ENCODE data around the gene SLC51B. TPM values are rescaled to one million over a fixed set of nuclear protein-coding genes. Genes with fewer than 3 reads are reported as not detected.
"Not testable (repeated sequence)": the region's sequence is repeated elsewhere in the genome, so short reads cannot be mapped to it uniquely, and the experiment has no call there.

The SLC51B gene
- total RNA-seq = 0.26 TPM in 1 of 2 replicates, not detected in the other
- not detected for polyA plus RNA-seq (2012)

GRCh38 chr15:65044724-65045481 lies at the start of gene SLC51B:
Gene SLC51B (plus strand): TSS chr15:65045387. CDS start chr15:65050005, 4,618 bp downstream.
- DNase-seq (ENCODE audit: low read depth) = peak; percentile 86

- DNase-seq (ENCODE audit: low read depth) = no peak
These were observed 48.1 kb upstream of the SLC51B start for GRCh38 chr15:64997066-64997465.

- no peak for DNase-seq (ENCODE audit: low read depth)
These were observed 47.3 kb upstream of the SLC51B start for GRCh38 chr15:64997745-64998375.

- DNase-seq (ENCODE audit: low read depth) = no peak
These were observed 40.2 kb upstream of the SLC51B start for GRCh38 chr15:65004993-65005392.

GRCh38 chr15:65006876-65007275 lies 38.3 kb upstream of the SLC51B start:
- DNase-seq (ENCODE audit: low read depth) = no peak

GRCh38 chr15:65008983-65009382 lies 36.2 kb upstream of the SLC51B start:
- DNase-seq (ENCODE audit: low read depth) = peak; percentile 27

- DNase-seq (ENCODE audit: low read depth) = not testable (repeated sequence)
These were observed 34.0 kb upstream of the SLC51B start for GRCh38 chr15:65011198-65011597.

- no peak for DNase-seq (ENCODE audit: low read depth)
These were observed 24.8 kb upstream of the SLC51B start for GRCh38 chr15:65020419-65020818.

- no peak for DNase-seq (ENCODE audit: low read depth)
These were observed 23.7 kb upstream of the SLC51B start for GRCh38 chr15:65021488-65021887.

- no peak for DNase-seq (ENCODE audit: low read depth)
These were observed 18.4 kb upstream of the SLC51B start for GRCh38 chr15:65026756-65027155.

GRCh38 chr15:65027593-65027992 lies 17.6 kb upstream of the SLC51B start:
- no peak for DNase-seq (ENCODE audit: low read depth)

- no peak for DNase-seq (ENCODE audit: low read depth)
These were observed 16.8 kb upstream of the SLC51B start for GRCh38 chr15:65028338-65028737.

GRCh38 chr15:65028921-65029735 lies 16.1 kb upstream of the SLC51B start, which contains the start of gene MTFMT:
Gene MTFMT (minus strand): TSS chr15:65029639. CDS start chr15:65029613, 26 bp downstream.
- DNase-seq (ENCODE audit: low read depth) = peak; percentile 90

- DNase-seq (ENCODE audit: low read depth) = no peak
These were observed 15.4 kb upstream of the SLC51B start for GRCh38 chr15:65029736-65030208.

GRCh38 chr15:65032801-65033537 lies 12.2 kb upstream of the SLC51B start:
- peak; percentile 78 for DNase-seq (ENCODE audit: low read depth)

- peak; percentile 49 for DNase-seq (ENCODE audit: low read depth)
These were observed 11.4 kb upstream of the SLC51B start for GRCh38 chr15:65033659-65034269.

- DNase-seq (ENCODE audit: low read depth) = no peak
These were observed 10.5 kb upstream of the SLC51B start for GRCh38 chr15:65034719-65035118.

- DNase-seq (ENCODE audit: low read depth) = no peak
These were observed 7.9 kb upstream of the SLC51B start for GRCh38 chr15:65037309-65037708.

- DNase-seq (ENCODE audit: low read depth) = no peak
These were observed 6.8 kb upstream of the SLC51B start for GRCh38 chr15:65038428-65038827.

GRCh38 chr15:65038836-65039235 lies 6.4 kb upstream of the SLC51B start:
- no peak for DNase-seq (ENCODE audit: low read depth)
